Measurements from ENCODE around the gene SLC17A3. TPM values are rescaled to one million over a fixed set of nuclear protein-coding genes. Genes with fewer than 3 reads are reported as not detected.

SLC17A3 gene
- total RNA-seq, 4 donors from 2014 or later, result not detected

- intact Hi-C loops (cut with DNase I), result no loop called here
- Histone ChIP-seq H3K4me3 (replicated peaks in 1 of 3) (no peak overlapping the region), H3K4me1 (no peaks in the 10 kb centered on the region), H3K27ac (no peak overlapping the region), H3K36me3 (no peaks in the 10 kb centered on the region), H3K27me3 (no peaks in the 10 kb centered on the region), H3K9me3 (no peaks in the 10 kb centered on the region)
- no peak for DNase-seq
- TF ChIP-seq POLR2A (IDR thresholded peaks at IDR 0.05) (no peak), CTCF (IDR thresholded peaks at IDR 0.05) (no peak)
- 65 to 73% methylated on average over 1 of the region's 1 CpG for WGBS, 2 donors
These were observed 33.5 kb upstream of the SLC17A3 start for GRCh38 chr6:25907475-25908014.

DNA sequence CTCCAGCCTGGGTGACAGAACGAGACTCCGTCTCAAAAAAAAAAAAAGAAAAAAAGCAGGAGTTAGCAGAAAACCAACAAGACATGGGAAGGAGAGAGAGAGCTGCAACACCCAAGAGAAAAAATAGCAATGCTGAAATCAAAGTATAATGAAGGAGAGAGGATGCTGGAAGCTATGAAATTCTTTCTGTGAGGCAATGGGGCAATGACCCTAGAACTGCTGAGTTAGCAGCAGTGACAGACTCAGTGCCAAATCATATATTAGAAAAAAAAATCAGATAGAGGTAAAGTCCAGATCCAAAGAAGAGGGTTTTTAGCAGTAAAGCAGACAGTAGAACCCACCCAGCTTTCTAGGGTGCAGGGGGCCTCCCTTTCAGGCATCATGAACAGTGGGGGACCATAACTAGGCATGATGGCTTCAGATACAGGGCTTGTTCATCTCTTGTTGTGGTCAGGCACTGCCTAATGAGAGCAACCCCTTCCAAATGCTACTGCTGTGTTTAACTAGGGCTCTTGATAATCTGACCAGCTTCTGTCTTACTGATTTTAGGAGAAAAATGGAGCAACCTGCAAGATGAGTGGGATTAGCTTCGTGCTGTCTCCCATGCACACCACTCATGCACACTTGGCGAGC is 29.5 kb upstream of the SLC17A3 start:
- 91 to 94% methylated on average over 4 of the region's 4 CpGs for WGBS, 2 donors
- TF ChIP-seq CTCF (IDR thresholded peaks at IDR 0.05) (no peak), POLR2A (IDR thresholded peaks at IDR 0.05) (no peak)
- Histone ChIP-seq H3K9me3 (no peaks in the 10 kb centered on the region), H3K4me3 (replicated peaks in 1 of 3) (no peak overlapping the region), H3K27me3 (no peaks in the 10 kb centered on the region), H3K4me1 (no peaks in the 10 kb centered on the region), H3K36me3 (no peaks in the 10 kb centered on the region), H3K27ac (no peak overlapping the region)
- no peak for DNase-seq
- intact Hi-C loops (cut with DNase I), result no loop called here

GRCh38 chr6:25902071-25902470 is 28.0 kb upstream of the SLC17A3 start:
- DNase-seq, result no peak
- WGBS, 2 donors, result 90 to 100% methylated on average over 1 of the region's 1 CpG
- no peak overlapping the region for H3K4me3 ChIP-seq (replicated peaks in 1 of 3)
- H3K27me3 ChIP-seq, result no peaks in the 10 kb centered on the region
- H3K36me3 ChIP-seq, result no peaks in the 10 kb centered on the region
- H3K4me1 ChIP-seq, result no peaks in the 10 kb centered on the region
- H3K27ac ChIP-seq, result no peak overlapping the region
- intact Hi-C loops (cut with DNase I), result no loop called here
- no peak for TF ChIP-seq POLR2A (IDR thresholded peaks at IDR 0.05)
- no peak for TF ChIP-seq CTCF (IDR thresholded peaks at IDR 0.05)
- no peaks in the 10 kb centered on the region for H3K9me3 ChIP-seq

GRCh38 chr6:25900843-25901242 is 26.8 kb upstream of the SLC17A3 start:
- intact Hi-C loops (cut with DNase I), result no loop called here
- 37 to 91% methylated on average over 1 of the region's 1 CpG for WGBS, 2 donors
- Histone ChIP-seq H3K27ac (no peak overlapping the region), H3K4me1 (no peaks in the 10 kb centered on the region), H3K36me3 (no peaks in the 10 kb centered on the region), H3K27me3 (no peaks in the 10 kb centered on the region), H3K9me3 (no peaks in the 10 kb centered on the region), H3K4me3 (replicated peaks in 1 of 3) (no peak overlapping the region)
- no peak for DNase-seq
- TF ChIP-seq POLR2A (IDR thresholded peaks at IDR 0.05) (no peak), CTCF (IDR thresholded peaks at IDR 0.05) (no peak)

DNA sequence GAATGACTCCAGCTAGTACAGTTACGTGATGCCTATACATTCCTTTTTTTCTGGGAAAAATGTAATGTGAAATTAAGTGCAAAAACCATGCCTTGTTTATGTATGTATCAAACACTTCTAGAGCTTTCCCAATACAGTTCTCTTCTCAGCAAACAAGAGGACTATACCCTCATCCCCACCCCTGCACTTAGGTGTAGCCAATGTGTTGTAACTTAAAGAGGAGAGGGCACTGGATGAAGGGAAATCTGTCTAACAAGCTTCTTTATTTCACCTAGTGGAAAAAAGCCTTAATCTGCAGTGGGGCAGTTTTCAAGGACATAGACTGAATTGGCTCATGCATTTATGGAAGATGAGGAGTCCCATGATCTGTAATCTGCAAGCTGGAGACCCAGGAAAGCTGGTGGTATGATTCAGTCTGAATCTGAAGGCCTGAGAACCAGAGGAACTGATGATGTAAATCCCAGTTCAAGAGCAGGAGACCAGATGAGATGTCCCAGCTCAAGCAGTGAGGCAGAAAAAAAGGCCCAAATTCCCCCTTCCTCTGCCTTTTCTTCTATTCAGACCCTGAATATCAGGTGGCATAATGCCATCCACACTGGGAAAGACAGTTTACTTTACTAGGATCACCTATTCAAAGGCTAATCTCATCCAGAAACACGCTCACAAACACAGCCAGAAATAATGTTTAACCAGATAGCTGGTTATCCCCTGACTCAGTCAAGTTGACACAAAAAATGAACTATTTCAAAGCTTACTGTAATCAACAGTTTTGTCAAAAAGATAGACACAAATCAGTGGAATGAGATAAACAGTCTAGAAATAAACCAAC is 25.8 kb upstream of the SLC17A3 start:
- whole genome bisulfite sequencing, 2 donors, result 88 to 94% methylated on average over 2 of the region's 2 CpGs
- Histone ChIP-seq H3K9me3 (no peaks in the 10 kb centered on the region), H3K36me3 (no peaks in the 10 kb centered on the region), H3K27me3 (no peaks in the 10 kb centered on the region), H3K4me1 (no peaks in the 10 kb centered on the region), H3K27ac (no peak overlapping the region), H3K4me3 (replicated peaks in 1 of 3) (no peak overlapping the region)
- TF ChIP-seq POLR2A (IDR thresholded peaks at IDR 0.05) (no peak), CTCF (IDR thresholded peaks at IDR 0.05) (no peak)
- intact Hi-C loops (cut with DNase I), result no loop called here
- DNase-seq, result no peak
